Omental fat pad (tissue), 4 donors: ENCODE data around the gene GPR158. TPM values are rescaled to one million over a fixed set of nuclear protein-coding genes. Genes with fewer than 3 reads are reported as not detected.

Experiments
- ATAC-seq: fragments of 150-250 bp; one replicate; pipeline ENCODE4 v1.9.1; 2016; ENCODE audit warnings: mild to moderate bottlenecking, moderate library complexity; ENCODE audit not compliant: low FRiP score
- DNase-seq: peaks from one replicate; pipeline ENCODE4 v3.0.0-alpha.2; 2019; ENCODE audit warnings: low spot score
- CTCF ChIP-seq, 3 donors: fragments of 450-650 bp; IDR thresholded peaks; one replicate each; pipeline ENCODE4 v1.5.1; 2016 to 2017; ENCODE audit warnings: antibody characterized with exemption in 3 of 3, mild to moderate bottlenecking in 3 of 3, moderate library complexity in 2 of 3
- total RNA-seq, 4 donors: library from RNA; depleted of rRNA; stranded (reverse); fragments of >200 nt; gene quantifications; one replicate each; pipeline ENCODE4 v1.1.0, GENCODE V29; 2016

Gene GPR158
- total RNA-seq, 4 donors from 2014 or later: 0.19 to 0.48 (median 0.32) TPM; not detected in 1

- TF ChIP-seq CTCF (IDR thresholded peaks at IDR 0.05): no peak
- ATAC-seq (no peak), DNase-seq (no peak)
These were observed 261.6 kb downstream of the GPR158 start for GRCh38 chr10:25436431-25436830.

- TF ChIP-seq CTCF (IDR thresholded peaks at IDR 0.05): no peak
- DNase-seq (no peak), ATAC-seq (no peak)
These were observed 266.5 kb downstream of the GPR158 start for GRCh38 chr10:25441270-25441669.

- ATAC-seq (no peak), DNase-seq (no peak)
- TF ChIP-seq CTCF (IDR thresholded peaks at IDR 0.05): no peak
These were observed 269.5 kb downstream of the GPR158 start for GRCh38 chr10:25444266-25444665.

- no peak for DNase-seq
- no peak for ATAC-seq
- no peak for TF ChIP-seq CTCF (IDR thresholded peaks at IDR 0.05)
These were observed 276.6 kb downstream of the GPR158 start for GRCh38 chr10:25451401-25451800.

- ATAC-seq: no peak
- no peak for TF ChIP-seq CTCF (IDR thresholded peaks at IDR 0.05)
These were observed 278.8 kb downstream of the GPR158 start for GRCh38 chr10:25453619-25454018.

GRCh38 chr10:25455980-25456567 lies 281.3 kb downstream of the GPR158 start:
- TF ChIP-seq CTCF (IDR thresholded peaks at IDR 0.05): no peak
- ATAC-seq (no peak), DNase-seq (no peak)

More at GRCh38 chr10:25453619-25454018, 278.8 kb downstream of the GPR158 start:
- no peak for DNase-seq

GRCh38 chr10:25457552-25457951 lies 282.8 kb downstream of the GPR158 start:
- TF ChIP-seq CTCF (IDR thresholded peaks at IDR 0.05): no peak
- no peak for ATAC-seq
- DNase-seq: no peak
